Measurements from ENCODE around the gene PIP4P1. TPM values are rescaled to one million over a fixed set of nuclear protein-coding genes. Genes with fewer than 3 reads are reported as not detected.

PIP4P1 gene
- total and polyA plus RNA-seq, 9 donors, result 11.8 to 32.9 (median 25.2) TPM

- Histone ChIP-seq H3K36me3 (no peaks in the 10 kb centered on the region), H3K27ac (no peak overlapping the region), H3K27me3 (no peaks in the 10 kb centered on the region), H3K9me3 (no peaks in the 10 kb centered on the region), H3K4me1 (ENCODE audit: insufficient read depth) (no peaks in the 10 kb centered on the region), H3K4me3 (no peak overlapping the region)
- intact Hi-C loops (cut with DNase I), result no loop called here
- no peak for TF ChIP-seq CTCF (IDR thresholded peaks at IDR 0.05)
- TF ChIP-seq EP300 (IDR thresholded peaks at IDR 0.05), result no peak
- TF ChIP-seq POLR2A (IDR thresholded peaks at IDR 0.05), result no peak
- 47 to 50% (median 49%) methylated on average over 6 of the region's 6 CpGs for WGBS, 3 donors
- DNase-seq, result no peak
These were observed 28.1 kb upstream of the PIP4P1 start for GRCh38 chr14:20489093-20489994.

- Histone ChIP-seq H3K36me3 (no peaks in the 10 kb centered on the region), H3K4me1 (ENCODE audit: insufficient read depth) (no peaks in the 10 kb centered on the region), H3K27me3 (no peaks in the 10 kb centered on the region), H3K27ac (no peak overlapping the region), H3K4me3 (no peak overlapping the region), H3K9me3 (no peaks in the 10 kb centered on the region)
- no peak for TF ChIP-seq CTCF (IDR thresholded peaks at IDR 0.05)
- no peak for TF ChIP-seq EP300 (IDR thresholded peaks at IDR 0.05)
- no peak for TF ChIP-seq POLR2A (IDR thresholded peaks at IDR 0.05)
- DNase-seq, result no peak
- intact Hi-C loops (cut with DNase I), result no loop called here
These were observed 26.1 kb upstream of the PIP4P1 start for GRCh38 chr14:20487396-20487725.

- Histone ChIP-seq H3K9me3 (no peaks in the 10 kb centered on the region), H3K36me3 (no peaks in the 10 kb centered on the region), H3K27me3 (no peaks in the 10 kb centered on the region), H3K27ac (no peak overlapping the region), H3K4me1 (ENCODE audit: insufficient read depth) (no peaks in the 10 kb centered on the region), H3K4me3 (no peak overlapping the region)
- TF ChIP-seq POLR2A (IDR thresholded peaks at IDR 0.05) (no peak), EP300 (IDR thresholded peaks at IDR 0.05) (no peak), CTCF (IDR thresholded peaks at IDR 0.05) (no peak)
- DNase-seq, result no peak
- intact Hi-C loops (cut with DNase I), result no loop called here
- WGBS, 3 donors, result 78 to 80% (median 80%) methylated on average over 8 of the region's 8 CpGs
These were observed 25.6 kb upstream of the PIP4P1 start for GRCh38 chr14:20486684-20487395.

GRCh38 chr14:20485900-20486299 is 24.7 kb upstream of the PIP4P1 start:
- Histone ChIP-seq H3K27ac (no peak overlapping the region), H3K4me3 (no peak overlapping the region), H3K36me3 (no peaks in the 10 kb centered on the region), H3K9me3 (no peaks in the 10 kb centered on the region), H3K27me3 (no peaks in the 10 kb centered on the region), H3K4me1 (ENCODE audit: insufficient read depth) (no peaks in the 10 kb centered on the region)
- intact Hi-C loops (cut with DNase I), result no loop called here
- no peak for DNase-seq
- 55 to 65% (median 58%) methylated on average over 7 of the region's 7 CpGs for WGBS, 3 donors
- TF ChIP-seq EP300 (IDR thresholded peaks at IDR 0.05), result no peak
- no peak for TF ChIP-seq POLR2A (IDR thresholded peaks at IDR 0.05)
- TF ChIP-seq CTCF (IDR thresholded peaks at IDR 0.05), result no peak

Data from ovary (tissue), 9 donors.